OCI-LY7 (cell line): ENCODE data around the gene CSNK1D. TPM values are rescaled to one million over a fixed set of nuclear protein-coding genes. Genes with fewer than 3 reads are reported as not detected.

Experiments
- BruUV-seq: library from RNA; stranded (reverse); fragments of 400-500 nt; replicated peaks from 2 replicates; lab custom pipeline; 2021; lab: Mats Ljungman, UMichigan
- CTCF ChIA-PET: fragments of 300-600 bp; sonication (Branson Sonifier 250); formaldehyde crosslinking; loops from one replicate; lab custom pipeline; 2022; ENCODE audit warnings: antibody characterized with exemption; ENCODE audit not compliant: unreplicated experiment; lab: Charles Lee
- POLR2A ChIA-PET: fragments of 300-600 bp; sonication (Branson Sonifier 250); formaldehyde crosslinking; loops from one replicate; lab custom pipeline; 2022; ENCODE audit warnings: antibody characterized with exemption; lab: Charles Lee
- DNase-seq: peaks from one replicate; pipeline ENCODE4 v3.0.0-alpha.2; 2015; ENCODE audit warnings: low spot score
- H2AFZ ChIP-seq: fragments of 200-600 bp; sonication (generic), shearing (Covaris generic); 2 replicates; pipeline ENCODE4 v1.6.1; 2014; ENCODE audit warnings: mild to moderate bottlenecking, antibody characterized with exemption, low read length, moderate library complexity
- H3K27ac ChIP-seq: fragments of 200-600 bp; sonication (generic); 2 replicates; pipeline ENCODE4 v1.5.1; 2014; ENCODE audit warnings: mixed run types, low read depth, mild to moderate bottlenecking, moderate library complexity, low read length, inconsistent platforms; ENCODE audit not compliant: poor library complexity, severe bottlenecking
- H3K36me3 ChIP-seq: fragments of 200-600 bp; sonication (generic); 2 replicates; pipeline ENCODE4 v1.6.1; 2014; ENCODE audit warnings: mild to moderate bottlenecking, antibody characterized with exemption, low read length, moderate library complexity, mixed read lengths; ENCODE audit not compliant: insufficient read depth
- H3K4me1 ChIP-seq: fragments of 200-600 bp; sonication (generic); 2 replicates; pipeline ENCODE4 v1.5.1; 2014; ENCODE audit warnings: mild to moderate bottlenecking, low read length; ENCODE audit not compliant: insufficient read depth, poor library complexity, severe bottlenecking
- H3K4me2 ChIP-seq: fragments of 200-600 bp; sonication (generic); 2 replicates; pipeline ENCODE4 v1.6.1; 2014; ENCODE audit warnings: mild to moderate bottlenecking, low read length
- H3K4me3 ChIP-seq: fragments of 200-600 bp; sonication (generic); 2 replicates; pipeline ENCODE4 v1.5.1; 2014; ENCODE audit warnings: mild to moderate bottlenecking, low read depth, low read length; ENCODE audit not compliant: poor library complexity, severe bottlenecking
- H3K79me2 ChIP-seq: fragments of 200-600 bp; sonication (generic); 2 replicates; pipeline ENCODE4 v1.6.1; 2016; ENCODE audit warnings: low read depth, mild to moderate bottlenecking, low read length, moderate library complexity, mixed read lengths; ENCODE audit not compliant: insufficient read depth
- H3K9me2 ChIP-seq: fragments of 200-600 bp; sonication (generic); 2 replicates; pipeline ENCODE4 v1.6.1; 2016; ENCODE audit warnings: mild to moderate bottlenecking, low read length, mixed read lengths; ENCODE audit not compliant: insufficient read depth
- H3K9me3 ChIP-seq: fragments of 200-600 bp; sonication (generic); 2 replicates; pipeline ENCODE4 v1.6.1; 2014; ENCODE audit warnings: mild to moderate bottlenecking, mixed run types, low read length, mixed read lengths
- H4K20me1 ChIP-seq: fragments of 200-600 bp; sonication (generic); 2 replicates; pipeline ENCODE4 v1.6.1; 2014; ENCODE audit warnings: mild to moderate bottlenecking, antibody characterized with exemption, low read length, moderate library complexity, mixed read lengths; ENCODE audit not compliant: insufficient read depth
- EZH2phosphoT487 ChIP-seq: fragments of 200-600 bp; sonication (generic); IDR thresholded peaks from 2 replicates; pipeline ENCODE4 v1.6.1; 2018; ENCODE audit warnings: low read depth, borderline replicate concordance, mild to moderate bottlenecking, mixed run types, antibody characterized with exemption, low read length, moderate library complexity, mixed read lengths
- intact Hi-C: fragments of 100-400 bp; cut with micrococcal nuclease; formaldehyde crosslinking; loops from one replicate; pipeline ENCODE4 v1.10.0; 2022; ENCODE audit not compliant: unreplicated experiment
- total RNA-seq, 2 experiments: library from RNA; depleted of rRNA in 1 of 2; stranded (reverse); fragments of >200 nt in 1 of 2; shearing (Covaris generic) in 1 of 2; gene quantifications; 2 replicates each; pipeline ENCODE4 v1.2.3, GENCODE V29; 2014 to 2022
- TF ChIP-seq, protein P1 (sequence below): fragments of 200-600 bp; sonication (generic); conservative IDR thresholded peaks from 2 replicates; pipeline ENCODE4 v1.5.1; 2014; ENCODE audit warnings: mild to moderate bottlenecking, antibody characterized with exemption, low read length, moderate library complexity, mixed read lengths

Gene CSNK1D
- total RNA-seq, 2 experiments from 2014 or later, result 53.0 to 181 TPM

DNA sequence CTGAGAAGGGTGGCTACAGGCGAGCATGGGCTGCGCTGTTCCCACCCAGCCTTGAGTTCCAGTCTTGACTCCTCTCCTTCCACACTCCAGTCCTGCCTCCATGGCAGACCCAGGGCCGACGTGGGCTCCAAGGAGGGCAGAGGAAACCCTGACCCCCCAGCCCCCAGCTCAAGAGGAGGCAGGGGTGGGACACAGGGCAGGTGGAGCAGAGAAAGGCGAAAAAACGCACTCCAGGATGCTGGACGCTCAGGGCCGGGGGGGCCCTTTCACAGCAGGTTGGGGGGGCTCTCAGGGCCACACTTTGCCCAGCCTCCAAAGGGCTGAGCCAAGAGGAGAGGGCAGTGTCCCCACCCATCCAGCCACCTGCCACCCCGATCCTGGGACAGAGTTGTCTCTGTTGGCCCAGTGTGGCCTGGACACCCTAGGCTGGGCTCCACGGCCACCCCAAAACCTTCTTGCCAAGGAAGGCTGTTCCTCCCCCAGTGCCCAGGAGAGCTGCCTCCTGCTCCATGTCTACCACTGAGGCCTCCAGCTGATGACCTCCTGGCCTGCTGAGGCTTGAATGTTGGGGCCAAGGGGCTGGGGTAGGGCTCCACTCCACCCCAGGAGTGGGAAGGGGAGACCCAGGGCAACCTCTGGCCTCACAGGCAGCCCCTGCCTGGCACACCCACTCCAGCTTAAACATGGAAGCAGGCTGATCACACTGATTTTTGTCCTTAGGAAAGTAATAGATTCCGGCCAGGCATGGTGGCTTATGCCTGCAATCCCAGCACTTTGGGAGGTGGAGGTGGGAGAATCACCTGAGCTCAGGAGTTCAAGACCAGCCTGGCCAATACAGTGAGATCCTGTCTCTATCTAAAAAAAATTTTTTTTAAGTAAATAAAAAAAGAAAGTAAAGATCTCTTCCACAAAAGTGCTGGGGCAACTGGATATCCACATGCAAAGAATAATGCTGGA lies 53.5 kb downstream of the CSNK1D start:
- no TSS peak for BruUV-seq
- Histone ChIP-seq H3K36me3 (no peaks in the 10 kb centered on the region), H2AFZ (no peak overlapping the region), H3K79me2 (no peaks in the 10 kb centered on the region), H3K27ac (no peak overlapping the region), H3K4me1 (no peaks in the 10 kb centered on the region), H3K9me2 (no peaks in the 10 kb centered on the region), H3K4me3 (no peak overlapping the region), H4K20me1 (no peaks in the 10 kb centered on the region), H3K4me2 (no peak overlapping the region), H3K9me3 (no peaks in the 10 kb centered on the region)
- ChIA-PET CTCF (interaction anchor here (0.8 kb wide), 1 partner anchor 14 kb away, joined by 3 read pairs; no protein-coding TSS in a partner anchor), POLR2A (interaction anchor here (0.6 kb wide), 1 partner anchor 296 kb away, joined by 7 read pairs; no protein-coding TSS in a partner anchor)
- intact Hi-C loops, result no loop called here
- DNase-seq, result no peak
- TF ChIP-seq, protein P1, sequence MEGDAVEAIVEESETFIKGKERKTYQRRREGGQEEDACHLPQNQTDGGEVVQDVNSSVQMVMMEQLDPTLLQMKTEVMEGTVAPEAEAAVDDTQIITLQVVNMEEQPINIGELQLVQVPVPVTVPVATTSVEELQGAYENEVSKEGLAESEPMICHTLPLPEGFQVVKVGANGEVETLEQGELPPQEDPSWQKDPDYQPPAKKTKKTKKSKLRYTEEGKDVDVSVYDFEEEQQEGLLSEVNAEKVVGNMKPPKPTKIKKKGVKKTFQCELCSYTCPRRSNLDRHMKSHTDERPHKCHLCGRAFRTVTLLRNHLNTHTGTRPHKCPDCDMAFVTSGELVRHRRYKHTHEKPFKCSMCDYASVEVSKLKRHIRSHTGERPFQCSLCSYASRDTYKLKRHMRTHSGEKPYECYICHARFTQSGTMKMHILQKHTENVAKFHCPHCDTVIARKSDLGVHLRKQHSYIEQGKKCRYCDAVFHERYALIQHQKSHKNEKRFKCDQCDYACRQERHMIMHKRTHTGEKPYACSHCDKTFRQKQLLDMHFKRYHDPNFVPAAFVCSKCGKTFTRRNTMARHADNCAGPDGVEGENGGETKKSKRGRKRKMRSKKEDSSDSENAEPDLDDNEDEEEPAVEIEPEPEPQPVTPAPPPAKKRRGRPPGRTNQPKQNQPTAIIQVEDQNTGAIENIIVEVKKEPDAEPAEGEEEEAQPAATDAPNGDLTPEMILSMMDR, result no peak
- no peak for TF ChIP-seq EZH2phosphoT487

DNA sequence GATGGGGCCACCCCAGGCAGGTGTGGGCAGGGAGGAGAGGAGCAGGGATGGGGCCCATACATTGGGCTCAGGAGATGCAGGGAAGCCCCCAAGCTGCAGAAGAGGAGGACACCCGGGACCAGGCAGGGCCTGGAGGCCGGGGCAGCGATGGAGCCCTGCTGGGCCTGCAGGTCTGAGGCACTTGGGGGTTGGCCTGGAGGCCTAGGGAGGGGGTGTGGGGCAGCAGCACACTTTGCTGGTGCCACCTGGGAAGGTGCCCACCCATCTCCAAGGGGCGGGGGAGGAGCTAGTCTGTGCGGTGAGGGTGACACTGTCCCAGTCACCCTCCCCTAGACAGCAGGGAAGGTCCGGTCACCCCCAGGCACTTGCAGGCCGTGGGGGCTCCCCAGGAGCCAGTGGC lies 54.4 kb downstream of the CSNK1D start:
- H3K9me3 ChIP-seq, result no peaks in the 10 kb centered on the region
- H3K36me3 ChIP-seq, result no peaks in the 10 kb centered on the region
- DNase-seq, result no peak
- H3K4me3 ChIP-seq, result no peak overlapping the region
- H3K9me2 ChIP-seq, result no peaks in the 10 kb centered on the region
- H3K4me2 ChIP-seq, result no peak overlapping the region
- no peaks in the 10 kb centered on the region for H3K79me2 ChIP-seq
- TF ChIP-seq, protein P1, result no peak
- H4K20me1 ChIP-seq, result no peaks in the 10 kb centered on the region
- H3K4me1 ChIP-seq, result no peaks in the 10 kb centered on the region
- POLR2A ChIA-PET, result no interaction called here
- H3K27ac ChIP-seq, result no peak overlapping the region
- intact Hi-C loops, result no loop called here
- no TSS peak for BruUV-seq
- H2AFZ ChIP-seq, result no peak overlapping the region
- CTCF ChIA-PET, result no interaction called here
